Caco-2 (cell line): ENCODE results near the gene ZBTB44. TPM values are rescaled to one million over a fixed set of nuclear protein-coding genes. Genes with fewer than 3 reads are reported as not detected.

Source experiments
- BruUV-seq: library from RNA; stranded (reverse); fragments of 400-500 nt; replicated peaks from 2 replicates; lab custom pipeline; 2021; lab: Mats Ljungman, UMichigan
- CTCF ChIA-PET: fragments of 300-600 bp; sonication (Branson Sonifier 250); formaldehyde crosslinking; loops from one replicate; lab custom pipeline; 2022; ENCODE audit warnings: antibody characterized with exemption; lab: Charles Lee
- POLR2A ChIA-PET: fragments of 300-600 bp; sonication (Branson Sonifier 250); formaldehyde crosslinking; loops from one replicate; lab custom pipeline; 2022; ENCODE audit warnings: antibody characterized with exemption; lab: Charles Lee
- DNase-seq, 2 experiments: peaks; one replicate each; pipeline versions ENCODE4 v3.0.0 to v3.0.0-alpha.2; 2020 to 2022
- H3K27me3 ChIP-seq: replicated peaks from 2 replicates; pipeline ENCODE4 v1.6.0; 2011; ENCODE audit warnings: low read length; ENCODE audit not compliant: control insufficient read depth, insufficient read depth
- H3K36me3 ChIP-seq: 2 replicates; pipeline ENCODE4 v1.5.1; 2011; ENCODE audit warnings: low read length; ENCODE audit not compliant: control insufficient read depth, insufficient read depth
- H3K4me1 ChIP-seq: fragments of 250-450 bp; sonication (Bioruptor Pico); 2 replicates; pipeline ENCODE4 v1.5.1; 2020; ENCODE audit warnings: mild to moderate bottlenecking
- H3K4me3 ChIP-seq: 2 replicates; pipeline ENCODE4 v1.5.1; 2011; ENCODE audit warnings: low read depth, mild to moderate bottlenecking, control low read depth, low read length
- H3K9me3 ChIP-seq: fragments of 250-450 bp; sonication (Bioruptor Pico); 2 replicates; pipeline ENCODE4 v1.5.1; 2020; ENCODE audit warnings: mild to moderate bottlenecking, moderate library complexity
- H3K27ac Mint-ChIP-seq: one replicate; pipeline ENCODE4 v1.8.0; 2022; ENCODE audit warnings: mixed read lengths; ENCODE audit not compliant: unreplicated experiment
- H3K27me3 Mint-ChIP-seq: one replicate; pipeline ENCODE4 v1.8.0; 2022; ENCODE audit warnings: mixed read lengths; ENCODE audit not compliant: insufficient read depth, unreplicated experiment
- H3K36me3 Mint-ChIP-seq: one replicate; pipeline ENCODE4 v1.8.0; 2022; ENCODE audit warnings: mild to moderate bottlenecking, mixed read lengths; ENCODE audit not compliant: insufficient read depth, unreplicated experiment
- H3K4me1 Mint-ChIP-seq: one replicate; pipeline ENCODE4 v1.8.0; 2022; ENCODE audit warnings: low read depth, mixed read lengths; ENCODE audit not compliant: unreplicated experiment
- H3K4me3 Mint-ChIP-seq: one replicate; pipeline ENCODE4 v1.8.0; 2022; ENCODE audit warnings: mild to moderate bottlenecking, moderate library complexity, mixed read lengths; ENCODE audit not compliant: unreplicated experiment
- H3K9me3 Mint-ChIP-seq: one replicate; pipeline ENCODE4 v1.8.0; 2022; ENCODE audit warnings: mixed read lengths; ENCODE audit not compliant: unreplicated experiment
- CTCF ChIP-seq, 2 experiments: fragments of 200-600 bp in 1 of 2; IDR thresholded peaks; 1 replicate in 1 of 2; 2 replicates in 1 of 2; pipeline versions ENCODE4 v1.5.1 to v1.8.0; 2011 to 2022; ENCODE audit warnings: antibody characterized with exemption in 1 of 2, control low read depth in 1 of 2, inconsistent platforms in 1 of 2, low read depth in 1 of 2, low read length in 1 of 2, mild to moderate bottlenecking in 1 of 2, moderate library complexity in 1 of 2; ENCODE audit not compliant: insufficient read depth in 1 of 2, severe bottlenecking in 1 of 2, unreplicated experiment in 1 of 2
- intact Hi-C: fragments of 100-400 bp; cut with micrococcal nuclease; formaldehyde crosslinking; loops from one replicate; pipeline ENCODE4 v1.10.0; 2022; ENCODE audit not compliant: unreplicated experiment
- total RNA-seq: library from RNA; stranded (reverse); gene quantifications from 2 replicates; pipeline ENCODE4 v1.2.3, GENCODE V29; 2022

ZBTB44 gene
- total RNA-seq, 1 experiment from 2014 or later: 53.6 TPM

- H3K27ac Mint-ChIP-seq: no peak overlapping the region
- no peaks in the 10 kb centered on the region for H3K9me3 ChIP-seq
- peaks cover 14% of the 10 kb centered on the region for H3K4me1 Mint-ChIP-seq
- H3K27me3 Mint-ChIP-seq: no peaks in the 10 kb centered on the region
- no peak overlapping the region for H3K4me3 ChIP-seq
- DNase-seq: no peak
- CTCF ChIA-PET: no interaction called here
- BruUV-seq: no TSS peak
- no peaks in the 10 kb centered on the region for H3K27me3 ChIP-seq
- POLR2A ChIA-PET: no interaction called here
- TF ChIP-seq CTCF (IDR thresholded peaks at IDR 0.05; ENCODE audit: insufficient read depth in 1 of 2, low read depth in 1 of 2, low read length in 1 of 2, severe bottlenecking in 1 of 2, unreplicated experiment in 1 of 2): no peak
- no peaks in the 10 kb centered on the region for H3K4me1 ChIP-seq
- peaks cover 23% of the 10 kb centered on the region for H3K9me3 Mint-ChIP-seq
- peaks cover 21% of the 10 kb centered on the region for H3K36me3 Mint-ChIP-seq
- no peaks in the 10 kb centered on the region; the same call in 1 of the 2 replicates for H3K36me3 ChIP-seq
- H3K4me3 Mint-ChIP-seq: no peak overlapping the region
- intact Hi-C loops: no loop called here
Measured at GRCh38 chr11:130249371-130249770, 65.3 kb downstream of the ZBTB44 start.

- BruUV-seq: no TSS peak
- H3K4me3 Mint-ChIP-seq: no peak overlapping the region
- H3K36me3 Mint-ChIP-seq: peaks cover 20% of the 10 kb centered on the region
- TF ChIP-seq CTCF (IDR thresholded peaks at IDR 0.05; ENCODE audit: insufficient read depth in 1 of 2, low read depth in 1 of 2, low read length in 1 of 2, severe bottlenecking in 1 of 2, unreplicated experiment in 1 of 2): no peak
- ChIA-PET POLR2A (no interaction called here), CTCF (interaction anchor here (0.6 kb wide), 1 partner anchor 9 kb away, joined by 3 read pairs; no protein-coding TSS in a partner anchor)
- H3K27me3 Mint-ChIP-seq: no peaks in the 10 kb centered on the region
- Histone ChIP-seq H3K4me3 (no peak overlapping the region), H3K9me3 (no peaks in the 10 kb centered on the region), H3K36me3 (no peaks in the 10 kb centered on the region; the same call in 1 of the 2 replicates), H3K4me1 (no peaks in the 10 kb centered on the region), H3K27me3 (no peaks in the 10 kb centered on the region)
- no peak for DNase-seq
- peaks cover 14% of the 10 kb centered on the region for H3K4me1 Mint-ChIP-seq
- intact Hi-C loops: no loop called here
- no peak overlapping the region for H3K27ac Mint-ChIP-seq
- H3K9me3 Mint-ChIP-seq: peaks cover 19% of the 10 kb centered on the region
Measured at GRCh38 chr11:130247319-130247718, 67.4 kb downstream of the ZBTB44 start.

GRCh38 chr11:130246738-130247137 lies 68.0 kb downstream of the ZBTB44 start:
- intact Hi-C loops: no loop called here
- ChIA-PET CTCF (interaction anchor here (0.6 kb wide), 1 partner anchor 9 kb away, joined by 3 read pairs; no protein-coding TSS in a partner anchor), POLR2A (no interaction called here)
- H3K36me3 ChIP-seq: no peaks in the 10 kb centered on the region; the same call in 1 of the 2 replicates
- no peak for DNase-seq
- H3K27me3 ChIP-seq: no peaks in the 10 kb centered on the region
- TF ChIP-seq CTCF (IDR thresholded peaks at IDR 0.05; ENCODE audit: insufficient read depth in 1 of 2, low read depth in 1 of 2, low read length in 1 of 2, severe bottlenecking in 1 of 2, unreplicated experiment in 1 of 2): no peak
- Mint-ChIP-seq H3K9me3 (peaks cover 13% of the 10 kb centered on the region), H3K4me1 (peaks cover 8% of the 10 kb centered on the region), H3K4me3 (no peak overlapping the region), H3K27ac (no peak overlapping the region), H3K27me3 (no peaks in the 10 kb centered on the region), H3K36me3 (peaks cover 14% of the 10 kb centered on the region)
- BruUV-seq: no TSS peak
- no peaks in the 10 kb centered on the region for H3K4me1 ChIP-seq
- no peak overlapping the region for H3K4me3 ChIP-seq
- H3K9me3 ChIP-seq: no peaks in the 10 kb centered on the region
